Suprapubic skin (tissue), 4 donors: ENCODE data around the gene WDR86.

ENCODE experiments used
- POLR2A ChIP-seq, 2 donors: fragments of 450-650 bp; IDR thresholded peaks; one replicate each; pipeline ENCODE4 v1.6.1; 2017; ENCODE audit warnings: antibody characterized with exemption in 2 of 2, mild to moderate bottlenecking in 2 of 2, moderate library complexity in 2 of 2
- POLR2AphosphoS5 ChIP-seq, 3 donors: sonication (generic); formaldehyde crosslinking; IDR thresholded peaks; one replicate each; pipeline ENCODE4 v1.6.1; 2017; ENCODE audit warnings: antibody characterized with exemption in 3 of 3
- TF ChIP-seq, protein P1 (sequence below), 2 donors: fragments of 200-600 bp in 1 of 2; fragments of 450-650 bp in 1 of 2; sonication (generic) in 1 of 2; IDR thresholded peaks; one replicate each; pipeline ENCODE4 v1.5.1; 2016 to 2019; ENCODE audit warnings: antibody characterized with exemption in 2 of 2, mild to moderate bottlenecking in 1 of 2, moderate library complexity in 1 of 2

DNA sequence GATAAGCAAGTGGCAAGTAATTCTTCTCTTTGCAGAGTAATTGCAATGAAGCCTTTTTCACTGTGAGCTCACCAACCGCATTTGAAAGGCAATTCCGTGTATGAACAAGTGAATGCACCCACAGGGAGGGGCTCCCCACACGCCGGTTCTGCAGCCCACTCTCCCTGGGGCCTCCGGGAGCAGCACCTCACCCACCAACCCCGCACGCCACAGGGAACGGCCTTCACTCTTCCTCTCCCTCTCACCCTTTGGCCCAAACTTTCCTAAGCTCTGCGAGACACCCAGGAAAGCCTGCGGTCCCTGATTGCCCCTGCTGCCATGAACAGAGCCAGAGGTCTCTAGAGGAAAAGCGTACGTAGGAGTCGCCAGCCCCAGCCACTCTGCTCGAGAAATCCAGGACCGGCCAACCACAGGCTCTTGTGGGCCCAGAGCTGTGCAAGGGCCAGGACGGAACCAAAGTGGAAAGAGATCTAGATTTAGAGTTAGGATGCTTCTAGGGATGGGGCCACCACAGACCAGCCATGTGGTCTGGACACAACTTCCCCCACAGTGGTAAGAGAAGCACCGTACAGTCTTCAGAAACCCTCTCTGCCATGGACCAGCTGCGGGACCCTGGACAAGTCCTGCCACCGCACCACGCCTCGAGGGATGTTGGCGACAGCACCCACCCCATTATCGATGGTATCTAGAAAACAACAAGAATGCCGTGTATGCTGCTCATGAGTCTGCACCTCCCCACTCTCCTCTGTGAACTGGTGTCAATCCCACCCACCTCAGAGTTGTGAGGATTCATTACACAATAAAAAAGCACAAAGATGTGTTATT is 3.6 kb downstream of the WDR86 start:
- TF ChIP-seq, protein P1, sequence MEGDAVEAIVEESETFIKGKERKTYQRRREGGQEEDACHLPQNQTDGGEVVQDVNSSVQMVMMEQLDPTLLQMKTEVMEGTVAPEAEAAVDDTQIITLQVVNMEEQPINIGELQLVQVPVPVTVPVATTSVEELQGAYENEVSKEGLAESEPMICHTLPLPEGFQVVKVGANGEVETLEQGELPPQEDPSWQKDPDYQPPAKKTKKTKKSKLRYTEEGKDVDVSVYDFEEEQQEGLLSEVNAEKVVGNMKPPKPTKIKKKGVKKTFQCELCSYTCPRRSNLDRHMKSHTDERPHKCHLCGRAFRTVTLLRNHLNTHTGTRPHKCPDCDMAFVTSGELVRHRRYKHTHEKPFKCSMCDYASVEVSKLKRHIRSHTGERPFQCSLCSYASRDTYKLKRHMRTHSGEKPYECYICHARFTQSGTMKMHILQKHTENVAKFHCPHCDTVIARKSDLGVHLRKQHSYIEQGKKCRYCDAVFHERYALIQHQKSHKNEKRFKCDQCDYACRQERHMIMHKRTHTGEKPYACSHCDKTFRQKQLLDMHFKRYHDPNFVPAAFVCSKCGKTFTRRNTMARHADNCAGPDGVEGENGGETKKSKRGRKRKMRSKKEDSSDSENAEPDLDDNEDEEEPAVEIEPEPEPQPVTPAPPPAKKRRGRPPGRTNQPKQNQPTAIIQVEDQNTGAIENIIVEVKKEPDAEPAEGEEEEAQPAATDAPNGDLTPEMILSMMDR (IDR thresholded peaks at IDR 0.05): no peak
- TF ChIP-seq POLR2A (IDR thresholded peaks at IDR 0.05) (no peak), POLR2AphosphoS5 (IDR thresholded peaks at IDR 0.05) (no peak)
